ENCODE results near the gene NAV2.

Gene NAV2

GRCh38 chr11:19872512-19873145 is 160.0 kb downstream of the NAV2 start:
- H3K36me3 ChIP-seq (ENCODE audit: insufficient read depth, low read length): peaks cover 3% of the 10 kb centered on the region
- no peak overlapping the region for H3K4me3 ChIP-seq (ENCODE audit: low read length)
- no peak overlapping the region for H2AFZ ChIP-seq (ENCODE audit: low read depth, low read length)
- peaks cover 26% of the 10 kb centered on the region for H3K4me1 ChIP-seq (ENCODE audit: insufficient read depth, low read length)
- H3K27me3 ChIP-seq (ENCODE audit: insufficient read depth, low read length): no peaks in the 10 kb centered on the region
- no peaks in the 10 kb centered on the region for H3K9me3 ChIP-seq (ENCODE audit: low read length)

GRCh38 chr11:19873730-19874129 is 161.1 kb downstream of the NAV2 start:
- Histone ChIP-seq H3K4me1 (ENCODE audit: insufficient read depth, low read length) (peaks cover 17% of the 10 kb centered on the region), H3K27me3 (ENCODE audit: insufficient read depth, low read length) (no peaks in the 10 kb centered on the region), H3K9me3 (ENCODE audit: low read length) (no peaks in the 10 kb centered on the region), H3K36me3 (ENCODE audit: insufficient read depth, low read length) (peaks cover 3% of the 10 kb centered on the region), H3K4me3 (ENCODE audit: low read length) (no peak overlapping the region), H2AFZ (ENCODE audit: low read depth, low read length) (no peak overlapping the region)

- no peak overlapping the region for H3K4me3 ChIP-seq (ENCODE audit: low read length)
- H3K4me1 ChIP-seq (ENCODE audit: insufficient read depth, low read length): peaks cover 16% of the 10 kb centered on the region
- no peak overlapping the region for H2AFZ ChIP-seq (ENCODE audit: low read depth, low read length)
- no peaks in the 10 kb centered on the region for H3K9me3 ChIP-seq (ENCODE audit: low read length)
- no peaks in the 10 kb centered on the region for H3K27me3 ChIP-seq (ENCODE audit: insufficient read depth, low read length)
- peaks cover 3% of the 10 kb centered on the region for H3K36me3 ChIP-seq (ENCODE audit: insufficient read depth, low read length)
Measured at GRCh38 chr11:19874266-19874665, 161.6 kb downstream of the NAV2 start.

GRCh38 chr11:19876750-19877149 is 164.1 kb downstream of the NAV2 start:
- Histone ChIP-seq H3K36me3 (ENCODE audit: insufficient read depth, low read length) (peaks cover 20% of the 10 kb centered on the region), H3K27me3 (ENCODE audit: insufficient read depth, low read length) (no peaks in the 10 kb centered on the region), H3K4me3 (ENCODE audit: low read length) (no peak overlapping the region), H3K9me3 (ENCODE audit: low read length) (no peaks in the 10 kb centered on the region), H3K4me1 (ENCODE audit: insufficient read depth, low read length) (peaks cover 16% of the 10 kb centered on the region), H2AFZ (ENCODE audit: low read depth, low read length) (no peak overlapping the region)

- Histone ChIP-seq H3K4me1 (ENCODE audit: insufficient read depth, low read length) (peaks cover 10% of the 10 kb centered on the region), H3K27me3 (ENCODE audit: insufficient read depth, low read length) (no peaks in the 10 kb centered on the region), H2AFZ (ENCODE audit: low read depth, low read length) (no peak overlapping the region), H3K4me3 (ENCODE audit: low read length) (no peak overlapping the region), H3K36me3 (ENCODE audit: insufficient read depth, low read length) (peaks cover 30% of the 10 kb centered on the region), H3K9me3 (ENCODE audit: low read length) (no peaks in the 10 kb centered on the region)
Measured at GRCh38 chr11:19878520-19878919, 165.9 kb downstream of the NAV2 start.

GRCh38 chr11:19879307-19880087 is 166.9 kb downstream of the NAV2 start:
- Histone ChIP-seq H2AFZ (ENCODE audit: low read depth, low read length) (no peak overlapping the region), H3K4me1 (ENCODE audit: insufficient read depth, low read length) (peaks cover under 1% of the 10 kb centered on the region), H3K27me3 (ENCODE audit: insufficient read depth, low read length) (no peaks in the 10 kb centered on the region), H3K36me3 (ENCODE audit: insufficient read depth, low read length) (peaks cover 34% of the 10 kb centered on the region), H3K4me3 (ENCODE audit: low read length) (no peak overlapping the region), H3K9me3 (ENCODE audit: low read length) (no peaks in the 10 kb centered on the region)

GRCh38 chr11:19880088-19880345 is 167.4 kb downstream of the NAV2 start:
- Histone ChIP-seq H3K9me3 (ENCODE audit: low read length) (no peaks in the 10 kb centered on the region), H3K27me3 (ENCODE audit: insufficient read depth, low read length) (no peaks in the 10 kb centered on the region), H2AFZ (ENCODE audit: low read depth, low read length) (no peak overlapping the region), H3K4me1 (ENCODE audit: insufficient read depth, low read length) (no peaks in the 10 kb centered on the region), H3K36me3 (ENCODE audit: insufficient read depth, low read length) (peaks cover 39% of the 10 kb centered on the region), H3K4me3 (ENCODE audit: low read length) (no peak overlapping the region)

GRCh38 chr11:19881177-19881576 is 168.5 kb downstream of the NAV2 start:
- H3K9me3 ChIP-seq (ENCODE audit: low read length): no peaks in the 10 kb centered on the region
- H3K4me1 ChIP-seq (ENCODE audit: insufficient read depth, low read length): no peaks in the 10 kb centered on the region
- H2AFZ ChIP-seq (ENCODE audit: low read depth, low read length): no peak overlapping the region
- no peak overlapping the region for H3K4me3 ChIP-seq (ENCODE audit: low read length)
- no peaks in the 10 kb centered on the region for H3K27me3 ChIP-seq (ENCODE audit: insufficient read depth, low read length)
- peaks cover 46% of the 10 kb centered on the region for H3K36me3 ChIP-seq (ENCODE audit: insufficient read depth, low read length)

GRCh38 chr11:19882356-19882755 is 169.7 kb downstream of the NAV2 start:
- no peak overlapping the region for H2AFZ ChIP-seq (ENCODE audit: low read depth, low read length)
- no peaks in the 10 kb centered on the region for H3K9me3 ChIP-seq (ENCODE audit: low read length)
- peaks cover 47% of the 10 kb centered on the region for H3K36me3 ChIP-seq (ENCODE audit: insufficient read depth, low read length)
- no peaks in the 10 kb centered on the region for H3K27me3 ChIP-seq (ENCODE audit: insufficient read depth, low read length)
- no peaks in the 10 kb centered on the region for H3K4me1 ChIP-seq (ENCODE audit: insufficient read depth, low read length)
- H3K4me3 ChIP-seq (ENCODE audit: low read length): no peak overlapping the region

GRCh38 chr11:19886498-19886897 is 173.9 kb downstream of the NAV2 start:
- Histone ChIP-seq H2AFZ (ENCODE audit: low read depth, low read length) (no peak overlapping the region), H3K9me3 (ENCODE audit: low read length) (no peaks in the 10 kb centered on the region), H3K4me1 (ENCODE audit: insufficient read depth, low read length) (no peaks in the 10 kb centered on the region), H3K27me3 (ENCODE audit: insufficient read depth, low read length) (no peaks in the 10 kb centered on the region), H3K4me3 (ENCODE audit: low read length) (no peak overlapping the region), H3K36me3 (ENCODE audit: insufficient read depth, low read length) (peaks cover 44% of the 10 kb centered on the region)

GRCh38 chr11:19887842-19888241 is 175.2 kb downstream of the NAV2 start:
- H3K27me3 ChIP-seq (ENCODE audit: insufficient read depth, low read length): no peaks in the 10 kb centered on the region
- no peak overlapping the region for H2AFZ ChIP-seq (ENCODE audit: low read depth, low read length)
- H3K9me3 ChIP-seq (ENCODE audit: low read length): no peaks in the 10 kb centered on the region
- H3K4me3 ChIP-seq (ENCODE audit: low read length): no peak overlapping the region
- no peaks in the 10 kb centered on the region for H3K4me1 ChIP-seq (ENCODE audit: insufficient read depth, low read length)
- H3K36me3 ChIP-seq (ENCODE audit: insufficient read depth, low read length): peaks cover 40% of the 10 kb centered on the region

GRCh38 chr11:19889531-19889930 is 176.9 kb downstream of the NAV2 start:
- H3K9me3 ChIP-seq (ENCODE audit: low read length): no peaks in the 10 kb centered on the region
- no peak overlapping the region for H2AFZ ChIP-seq (ENCODE audit: low read depth, low read length)
- H3K4me1 ChIP-seq (ENCODE audit: insufficient read depth, low read length): no peaks in the 10 kb centered on the region
- H3K27me3 ChIP-seq (ENCODE audit: insufficient read depth, low read length): no peaks in the 10 kb centered on the region
- no peak overlapping the region for H3K4me3 ChIP-seq (ENCODE audit: low read length)
- peaks cover 39% of the 10 kb centered on the region for H3K36me3 ChIP-seq (ENCODE audit: insufficient read depth, low read length)

GRCh38 chr11:19890308-19890707 is 177.7 kb downstream of the NAV2 start:
- no peaks in the 10 kb centered on the region for H3K4me1 ChIP-seq (ENCODE audit: insufficient read depth, low read length)
- H3K36me3 ChIP-seq (ENCODE audit: insufficient read depth, low read length): peaks cover 32% of the 10 kb centered on the region
- H2AFZ ChIP-seq (ENCODE audit: low read depth, low read length): no peak overlapping the region
- H3K4me3 ChIP-seq (ENCODE audit: low read length): no peak overlapping the region
- no peaks in the 10 kb centered on the region for H3K9me3 ChIP-seq (ENCODE audit: low read length)
- no peaks in the 10 kb centered on the region for H3K27me3 ChIP-seq (ENCODE audit: insufficient read depth, low read length)

GRCh38 chr11:19891022-19891421 is 178.4 kb downstream of the NAV2 start:
- no peaks in the 10 kb centered on the region for H3K27me3 ChIP-seq (ENCODE audit: insufficient read depth, low read length)
- no peak overlapping the region for H2AFZ ChIP-seq (ENCODE audit: low read depth, low read length)
- H3K4me1 ChIP-seq (ENCODE audit: insufficient read depth, low read length): no peaks in the 10 kb centered on the region
- no peaks in the 10 kb centered on the region for H3K9me3 ChIP-seq (ENCODE audit: low read length)
- no peak overlapping the region for H3K4me3 ChIP-seq (ENCODE audit: low read length)
- H3K36me3 ChIP-seq (ENCODE audit: insufficient read depth, low read length): peaks cover 34% of the 10 kb centered on the region

Data from neuron (in vitro differentiated cells).